A673 (cell line): ENCODE data around the gene RNF225. TPM values are rescaled to one million over a fixed set of nuclear protein-coding genes. Genes with fewer than 3 reads are reported as not detected.

Experiments used
- BruUV-seq: library from RNA; stranded (reverse); fragments of 400-500 nt; replicated peaks from 2 replicates; lab custom pipeline; 2021; lab: Mats Ljungman, UMichigan
- CTCF ChIA-PET: fragments of 300-600 bp; sonication (Branson Sonifier 250); formaldehyde crosslinking; loops from one replicate; lab custom pipeline; 2022; ENCODE audit warnings: antibody characterized with exemption; lab: Charles Lee
- POLR2A ChIA-PET: fragments of 300-600 bp; sonication (Branson Sonifier 250); formaldehyde crosslinking; loops from one replicate; lab custom pipeline; 2022; ENCODE audit warnings: antibody characterized with exemption; ENCODE audit not compliant: low non-redundant PET; lab: Charles Lee
- DNase-seq: peaks from one replicate; pipeline ENCODE4 v3.0.0-alpha.2; 2015; ENCODE audit warnings: low spot score
- H3K27ac ChIP-seq: fragments of 200-600 bp; sonication (generic); 2 replicates; pipeline ENCODE4 v1.5.1; 2016; ENCODE audit warnings: mixed run types, low read depth, mild to moderate bottlenecking, mixed read lengths, antibody characterized with exemption, low read length; ENCODE audit not compliant: poor library complexity, severe bottlenecking
- H3K27me3 ChIP-seq: fragments of 200-600 bp; sonication (generic); replicated peaks from 2 replicates; pipeline ENCODE4 v1.6.1; 2017; ENCODE audit warnings: mixed run types, low read depth, mild to moderate bottlenecking, mixed read lengths, antibody characterized with exemption, low read length; ENCODE audit not compliant: insufficient read depth, poor library complexity
- H3K36me3 ChIP-seq: fragments of 200-600 bp; sonication (generic); 2 replicates; pipeline ENCODE4 v1.6.1; 2016; ENCODE audit warnings: mixed run types, mild to moderate bottlenecking, mixed read lengths, antibody characterized with exemption, low read length; ENCODE audit not compliant: insufficient read depth, poor library complexity, severe bottlenecking
- H3K4me1 ChIP-seq: fragments of 200-600 bp; sonication (generic); 2 replicates; pipeline ENCODE4 v1.6.1; 2017; ENCODE audit warnings: mixed run types, mild to moderate bottlenecking, mixed read lengths, antibody characterized with exemption, low read length; ENCODE audit not compliant: insufficient read depth, poor library complexity, severe bottlenecking
- H3K4me3 ChIP-seq: fragments of 200-600 bp; sonication (generic); 2 replicates; pipeline ENCODE4 v1.5.1; 2016; ENCODE audit warnings: low read depth, mixed run types, mild to moderate bottlenecking, mixed read lengths, low read length; ENCODE audit not compliant: poor library complexity, severe bottlenecking
- H3K9me3 ChIP-seq: fragments of 200-600 bp; sonication (generic); 2 replicates; pipeline ENCODE4 v1.6.1; 2016; ENCODE audit warnings: mixed run types, low read depth, mild to moderate bottlenecking, mixed read lengths, antibody characterized with exemption, low read length; ENCODE audit not compliant: poor library complexity, severe bottlenecking
- CTCF ChIP-seq: fragments of 300-800, 200-600 bp; sonication (generic); conservative IDR thresholded peaks from 2 replicates; pipeline ENCODE4 v1.5.1; 2017; ENCODE audit warnings: low read depth, mild to moderate bottlenecking, antibody characterized with exemption, low read length, moderate library complexity, mixed read lengths
- EZH2 ChIP-seq: fragments of 200-600 bp; sonication (generic); IDR thresholded peaks from 2 replicates; pipeline ENCODE4 v1.6.1; 2017; ENCODE audit warnings: borderline replicate concordance, low read depth, mild to moderate bottlenecking, mixed read lengths, antibody characterized with exemption, low read length; ENCODE audit not compliant: poor library complexity, severe bottlenecking
- intact Hi-C: fragments of 100-400 bp; cut with micrococcal nuclease; formaldehyde crosslinking; loops from one replicate; pipeline ENCODE4 v1.10.0; 2022; ENCODE audit not compliant: unreplicated experiment
- total RNA-seq: library from RNA; stranded (reverse); gene quantifications from 2 replicates; pipeline ENCODE4 v1.2.3, GENCODE V29; 2021

RNF225 gene
- total RNA-seq, 1 experiment from 2014 or later, result 0.60 TPM

DNA sequence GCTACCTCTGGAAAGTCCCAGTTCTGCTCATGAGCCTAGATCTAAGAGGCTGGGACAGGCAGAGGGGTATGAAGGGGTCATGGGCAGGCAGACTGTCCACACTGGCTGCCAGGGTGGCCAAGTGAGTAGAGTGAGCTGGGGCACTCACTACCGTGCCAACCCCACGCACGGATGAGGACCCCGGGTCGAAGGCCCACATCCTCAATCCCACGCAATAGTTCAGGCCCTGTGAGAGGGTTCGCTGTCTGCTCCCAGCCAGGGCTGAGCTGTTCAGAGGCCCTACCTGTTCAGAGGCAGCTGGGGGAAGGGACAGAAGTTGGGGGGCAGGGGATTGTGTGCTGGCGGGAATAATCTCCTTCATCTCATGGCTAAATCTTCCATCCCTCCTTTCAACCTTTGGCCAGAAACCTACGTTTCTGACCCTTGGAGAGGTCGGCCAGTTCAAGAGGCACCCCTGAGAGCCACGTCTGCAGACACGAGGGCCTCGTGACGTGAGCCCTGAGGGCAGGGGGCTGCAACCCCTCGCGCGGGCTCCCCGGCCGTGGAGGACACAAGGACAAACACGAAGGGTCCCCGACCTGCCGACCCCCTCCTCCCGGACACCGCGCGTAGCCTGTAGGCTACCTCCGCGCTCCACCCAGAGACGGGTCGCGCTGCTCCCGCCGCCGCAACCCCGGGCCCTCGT, 9.4 kb upstream of the RNF225 start:
- intact Hi-C loops, result no loop called here
- ChIA-PET CTCF (no interaction called here), POLR2A (no interaction called here)

DNA sequence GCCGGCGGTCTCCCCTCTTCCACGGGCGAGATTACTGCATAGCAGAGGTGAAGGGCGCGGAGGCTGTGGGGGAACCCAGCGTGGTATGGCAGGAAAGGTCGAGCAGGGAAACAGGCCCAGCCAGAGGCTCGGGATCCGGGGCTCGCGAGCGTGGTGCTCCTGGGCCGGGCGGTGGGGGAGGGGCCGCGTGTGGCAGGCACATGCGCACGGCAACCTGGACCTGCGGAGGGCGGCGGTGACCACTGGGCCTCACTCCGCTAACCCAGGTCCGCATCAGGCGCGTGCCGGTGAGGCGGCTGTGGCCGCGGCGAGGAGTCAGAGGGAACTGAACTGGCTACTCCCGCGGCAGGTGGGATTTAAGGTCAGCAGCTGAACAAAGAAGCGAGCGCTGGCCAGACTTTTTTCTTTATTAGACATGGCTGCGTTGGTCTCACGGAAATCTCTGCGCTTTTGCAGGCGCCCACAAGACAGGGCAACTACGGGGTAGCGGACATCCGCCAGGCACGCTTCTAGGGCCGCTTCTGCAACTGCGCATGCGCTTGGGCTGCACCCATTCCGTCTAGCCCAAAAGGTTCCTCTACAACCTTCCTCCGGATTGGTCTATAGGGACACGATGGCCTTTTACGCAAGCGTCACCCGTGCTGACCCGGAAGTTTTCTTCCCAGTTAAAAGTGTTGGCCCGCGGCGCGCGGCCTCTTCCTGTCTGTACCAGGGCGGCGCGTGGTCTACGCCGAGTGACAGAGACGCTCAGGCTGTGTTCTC, 8.7 kb upstream of the RNF225 start, which contains the start of gene RPS5:
TSS of gene RPS5 (plus strand) at position 694 of the 762 bp plus-strand sequence. CDS start 869 bp downstream, outside the sequence.
- BruUV-seq, result TSS peak; percentile 86
- Histone ChIP-seq H3K27ac (peak within 1 kb of the TSS; percentile 98), H3K9me3 (no peaks in the 10 kb centered on the region), H3K27me3 (no peaks in the 10 kb centered on the region), H3K4me1 (peaks cover 19% of the 10 kb centered on the region), H3K36me3 (peaks cover 34% of the 10 kb centered on the region), H3K4me3 (peak within 1 kb of the TSS; percentile 76)
- CTCF ChIA-PET, result no interaction called here
- TF ChIP-seq CTCF, result no peak
- no peak for TF ChIP-seq EZH2
- POLR2A ChIA-PET, result interaction anchor here (0.6 kb wide), 1 partner anchor 22 kb away, joined by 3 read pairs; the partner anchor contains the start of gene ZNF584
- DNase-seq, result peak; percentile 99
- intact Hi-C loops, result no loop called here

More for the DNA sequence above, 9.4 kb upstream of the RNF225 start:
- H3K4me1 ChIP-seq, result peaks cover 21% of the 10 kb centered on the region
- no peaks in the 10 kb centered on the region for H3K27me3 ChIP-seq
- no peak for DNase-seq
- BruUV-seq, result no TSS peak
- peaks cover 30% of the 10 kb centered on the region for H3K36me3 ChIP-seq
- no peaks in the 10 kb centered on the region for H3K9me3 ChIP-seq
- TF ChIP-seq CTCF, result no peak
- no peak for TF ChIP-seq EZH2
- H3K4me3 ChIP-seq, result peak overlapping the region; percentile 76
- H3K27ac ChIP-seq, result peak overlapping the region; percentile 98

DNA sequence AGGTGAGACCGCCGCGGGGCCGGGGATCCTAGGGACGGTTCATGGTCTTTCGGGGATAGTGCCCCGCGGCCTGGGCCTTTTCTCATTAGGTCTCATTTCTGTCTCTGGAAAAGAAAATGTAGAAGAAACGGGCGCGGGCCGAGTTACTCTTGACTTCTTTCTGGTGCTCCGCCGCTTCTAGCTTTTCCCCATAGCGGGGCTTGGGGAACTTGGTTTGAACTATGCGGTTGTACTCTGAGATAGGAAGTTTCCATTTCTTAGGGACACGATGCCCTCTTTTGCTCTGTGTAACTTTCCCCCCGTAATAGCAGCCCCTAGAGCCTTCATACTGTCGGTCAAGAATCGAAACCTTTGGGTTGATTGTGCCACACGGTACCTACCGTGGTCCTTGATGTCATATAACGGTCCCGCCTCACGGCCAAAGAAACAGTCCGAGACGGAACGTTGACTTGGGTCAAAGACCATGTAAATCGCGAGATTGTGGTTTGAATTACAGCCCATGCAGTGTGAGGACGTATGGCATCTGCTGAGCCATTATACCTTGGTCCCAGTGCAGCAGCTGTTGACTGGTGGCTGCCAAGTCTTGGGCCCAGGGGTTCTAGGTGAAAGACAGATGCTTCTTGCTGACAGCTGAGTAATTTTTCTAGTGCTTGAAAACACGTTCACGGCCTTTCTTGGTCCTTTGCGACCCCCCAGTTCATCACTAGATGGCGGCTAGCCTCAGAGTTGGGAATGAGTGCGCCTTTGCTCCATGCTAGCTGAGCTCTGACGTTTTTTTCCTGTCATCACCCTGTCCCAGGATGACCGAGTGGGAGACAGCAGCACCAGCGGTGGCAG, 7.9 kb upstream of the RNF225 start:
- BruUV-seq, result TSS peak; percentile 39
- DNase-seq, result no peak
- Histone ChIP-seq H3K27ac (peak overlapping the region; percentile 98), H3K9me3 (no peaks in the 10 kb centered on the region), H3K27me3 (no peaks in the 10 kb centered on the region), H3K4me1 (peaks cover 15% of the 10 kb centered on the region), H3K36me3 (peaks cover 42% of the 10 kb centered on the region), H3K4me3 (peak overlapping the region; percentile 76)
- POLR2A ChIA-PET, result interaction anchor here (0.6 kb wide), 1 partner anchor 21 kb away, joined by 3 read pairs; the partner anchor contains the start of gene ZNF584
- CTCF ChIA-PET, result no interaction called here
- intact Hi-C loops, result no loop called here
- TF ChIP-seq CTCF, result no peak
